GM18858 (cell line): ENCODE measurements around the gene CHMP5.
"Not testable (repeated sequence)": the region's sequence is repeated elsewhere in the genome, so short reads cannot be mapped to it uniquely, and the experiment has no call there.

Experiments used
- ATAC-seq: cut with Tn5 transposase; IDR thresholded peaks from one replicate; pipeline ENCODE4 v1.9.1; 2021; ENCODE audit not compliant: unreplicated experiment

CHMP5 gene

GRCh38 chr9:33311953-33312352 lies 47.1 kb downstream of the CHMP5 start:
- no peak for ATAC-seq

- ATAC-seq, result no peak
Measured at GRCh38 chr9:33315371-33315770, 50.5 kb downstream of the CHMP5 start.

- not testable (repeated sequence) for ATAC-seq
Measured at GRCh38 chr9:33317136-33317535, 52.3 kb downstream of the CHMP5 start.

- ATAC-seq, result no peak
Measured at GRCh38 chr9:33318225-33318624, 53.4 kb downstream of the CHMP5 start.

- ATAC-seq, result no peak
Measured at GRCh38 chr9:33318781-33319180, 53.9 kb downstream of the CHMP5 start.

GRCh38 chr9:33320230-33320567 lies 55.4 kb downstream of the CHMP5 start:
- ATAC-seq, result no peak

- no peak for ATAC-seq
Measured at GRCh38 chr9:33320568-33321261, 55.9 kb downstream of the CHMP5 start.

- no peak for ATAC-seq
Measured at GRCh38 chr9:33329117-33329563, 64.3 kb downstream of the CHMP5 start.

GRCh38 chr9:33329979-33330378 lies 65.1 kb downstream of the CHMP5 start:
- ATAC-seq, result no peak

- ATAC-seq, result no peak
Measured at GRCh38 chr9:33331377-33331891, 66.6 kb downstream of the CHMP5 start.
